Stomach (tissue), 19 donors: ENCODE results near the gene ADORA1. TPM values are rescaled to one million over a fixed set of nuclear protein-coding genes. Genes with fewer than 3 reads are reported as not detected.

Experiments
- DNase-seq, 2 donors: peaks; one replicate each; pipeline versions ENCODE4 v3.0.0 to v3.0.0-alpha.2; 2013 to 2019
- H3K27ac ChIP-seq, 5 donors: fragments of 200-600 bp in 4 of 5; sonication (generic) in 4 of 5; one replicate each; pipeline ENCODE4 v1.5.1; 2013 to 2019; ENCODE audit warnings: mild to moderate bottlenecking in 1 of 5, moderate library complexity in 1 of 5
- H3K27me3 ChIP-seq, 3 donors: fragments of 200-600 bp; sonication (generic); one replicate each; pipeline ENCODE4 v1.5.1; 2017 to 2019; ENCODE audit warnings: mixed run types in 1 of 3
- H3K36me3 ChIP-seq, 4 donors: fragments of 200-600 bp; sonication (generic); 1 replicate in 3 of 4; 2 replicates in 1 of 4; pipeline ENCODE4 v1.5.1; 2016 to 2019
- H3K4me1 ChIP-seq, 4 donors: fragments of 200-600 bp; sonication (generic); one replicate each; pipeline ENCODE4 v1.5.1; 2016 to 2019
- H3K4me3 ChIP-seq, 4 donors: fragments of 200-600 bp; sonication (generic) in 3 of 4; one replicate each; pipeline ENCODE4 v1.5.1; 2016 to 2019; ENCODE audit warnings: mild to moderate bottlenecking in 1 of 4
- H3K9me3 ChIP-seq, 4 donors: fragments of 200-600 bp; sonication (generic); one replicate each; pipeline ENCODE4 v1.5.1; 2016 to 2019
- EP300 ChIP-seq: sonication (generic); formaldehyde crosslinking; IDR thresholded peaks from one replicate; pipeline ENCODE4 v1.6.1; 2017; ENCODE audit warnings: antibody characterized with exemption
- POLR2A ChIP-seq, 4 donors: fragments of 450-650 bp; IDR thresholded peaks; one replicate each; pipeline ENCODE4 v1.6.1; 2016; ENCODE audit warnings: antibody characterized with exemption in 4 of 4, control low read depth in 2 of 4, mild to moderate bottlenecking in 1 of 4, moderate library complexity in 1 of 4
- POLR2AphosphoS5 ChIP-seq, 3 donors: sonication (generic); formaldehyde crosslinking; IDR thresholded peaks; one replicate each; pipeline ENCODE4 v1.6.1; 2016; ENCODE audit warnings: antibody characterized with exemption in 3 of 3
- WGBS, 5 donors: extraction: QIAGEN DNeasy Blood & Tissue Kit in 3 of 5; methylation state at CpG; one replicate each; pipeline versions ENCODE4 v1.1.5 to v1.1.7; 2013 to 2018; 5-methylcytosine and 5-hydroxymethylcytosine counted together
- intact Hi-C: fragments of 100-400 bp; cut with DNase I; formaldehyde crosslinking; loops from one replicate; pipeline ENCODE4 v1.15.1; 2023; ENCODE audit warnings: low total_unique reads
- long read RNA-seq, 10 donors: transcript quantifications; one replicate each; lab custom pipeline, GENCODE V29; 2026
- polyA plus RNA-seq, 3 donors: library from polyadenylated mRNA; stranded (reverse); fragments of 200-250 nt; gene quantifications; one replicate each; pipeline ENCODE4 v1.2.3, GENCODE V29; 2013
- total RNA-seq, 5 donors: library from RNA; depleted of rRNA; stranded (reverse); fragments of >200 nt; gene quantifications; one replicate each; pipeline versions ENCODE4 v1.1.0 to v1.2.3, GENCODE V29; 2014 to 2016
- TF ChIP-seq, protein P1 (sequence below), 7 experiments: fragments of 450-650 bp in 4 of 7; fragments of 200-600 bp in 3 of 7; sonication (generic) in 3 of 7; IDR thresholded peaks; one replicate each; pipeline ENCODE4 v1.5.1; 2016 to 2019; ENCODE audit warnings: antibody characterized with exemption in 7 of 7, control low read depth in 2 of 7, mild to moderate bottlenecking in 1 of 7
- donor health status: healthy with polysubstance abuse.
- donor health status: Bipolar disorder and iron deficiency.
- donor health status: healthy.

The ADORA1 gene
- 1 to 10 TPM in 2 of 5 donors, under 1 TPM in 1, not detected in 2; 0.18 to 3.1 (median 1.2) TPM for total RNA-seq
- polyA plus RNA-seq = 1 to 10 TPM in 2 of 3 donors, under 1 TPM in 1; 0.30 to 4.2 (median 3.7) TPM
- long read RNA-seq, donor 1 = 0 reads
- long read RNA-seq, donor 2 = 0 reads
- long read RNA-seq, donor 3, partial matches to known transcripts = 0 of 1 reads
- long read RNA-seq, donor 3, other reads (novel, unspliced or antisense) = 0 of 1 reads
- long read RNA-seq, donor 4 = 0 reads
- long read RNA-seq, donor 5 = 0 reads
- long read RNA-seq, donor 6 = 0 reads
- long read RNA-seq, donor 7 = 0 reads
- long read RNA-seq, donor 8 = 0 reads
- long read RNA-seq, donor 9 = 0 reads
- long read RNA-seq, donor 10 = 0 reads

- peaks cover 27 to 52% (median 46%) of the 10 kb centered on the region in 4 donors for H3K4me1 ChIP-seq
- no peaks in the 10 kb centered on the region for H3K36me3 ChIP-seq
- 0 to 1% (median 1%) methylated on average over 14 to 51 of the region's 51 CpGs for WGBS, 5 donors
- intact Hi-C loops = no loop called here
- no peak for TF ChIP-seq POLR2A (IDR thresholded peaks at IDR 0.05)
- TF ChIP-seq POLR2AphosphoS5 (IDR thresholded peaks at IDR 0.05) = no peak
- TF ChIP-seq, protein P1, sequence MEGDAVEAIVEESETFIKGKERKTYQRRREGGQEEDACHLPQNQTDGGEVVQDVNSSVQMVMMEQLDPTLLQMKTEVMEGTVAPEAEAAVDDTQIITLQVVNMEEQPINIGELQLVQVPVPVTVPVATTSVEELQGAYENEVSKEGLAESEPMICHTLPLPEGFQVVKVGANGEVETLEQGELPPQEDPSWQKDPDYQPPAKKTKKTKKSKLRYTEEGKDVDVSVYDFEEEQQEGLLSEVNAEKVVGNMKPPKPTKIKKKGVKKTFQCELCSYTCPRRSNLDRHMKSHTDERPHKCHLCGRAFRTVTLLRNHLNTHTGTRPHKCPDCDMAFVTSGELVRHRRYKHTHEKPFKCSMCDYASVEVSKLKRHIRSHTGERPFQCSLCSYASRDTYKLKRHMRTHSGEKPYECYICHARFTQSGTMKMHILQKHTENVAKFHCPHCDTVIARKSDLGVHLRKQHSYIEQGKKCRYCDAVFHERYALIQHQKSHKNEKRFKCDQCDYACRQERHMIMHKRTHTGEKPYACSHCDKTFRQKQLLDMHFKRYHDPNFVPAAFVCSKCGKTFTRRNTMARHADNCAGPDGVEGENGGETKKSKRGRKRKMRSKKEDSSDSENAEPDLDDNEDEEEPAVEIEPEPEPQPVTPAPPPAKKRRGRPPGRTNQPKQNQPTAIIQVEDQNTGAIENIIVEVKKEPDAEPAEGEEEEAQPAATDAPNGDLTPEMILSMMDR (IDR thresholded peaks at IDR 0.05) = no peak
- TF ChIP-seq EP300 = no peak
- no peaks in the 10 kb centered on the region for H3K9me3 ChIP-seq
- peak; percentile 74 to 87 for DNase-seq
- peak within 1 kb of the TSS; percentile 37 to 52 (median 40) for H3K4me3 ChIP-seq
- H3K27ac ChIP-seq = peak within 1 kb of the TSS in 3 of 5 donors; percentile 33 to 52 (median 39)
- peaks cover 0 to 65% (median 37%) of the 10 kb centered on the region in 3 donors for H3K27me3 ChIP-seq
These were observed at the start of gene ADORA1 for GRCh38 chr1:203127666-203128430. Gene ADORA1 (plus strand): TSS chr1:203127726. CDS start chr1:203128842, 1,116 bp downstream.

DNA sequence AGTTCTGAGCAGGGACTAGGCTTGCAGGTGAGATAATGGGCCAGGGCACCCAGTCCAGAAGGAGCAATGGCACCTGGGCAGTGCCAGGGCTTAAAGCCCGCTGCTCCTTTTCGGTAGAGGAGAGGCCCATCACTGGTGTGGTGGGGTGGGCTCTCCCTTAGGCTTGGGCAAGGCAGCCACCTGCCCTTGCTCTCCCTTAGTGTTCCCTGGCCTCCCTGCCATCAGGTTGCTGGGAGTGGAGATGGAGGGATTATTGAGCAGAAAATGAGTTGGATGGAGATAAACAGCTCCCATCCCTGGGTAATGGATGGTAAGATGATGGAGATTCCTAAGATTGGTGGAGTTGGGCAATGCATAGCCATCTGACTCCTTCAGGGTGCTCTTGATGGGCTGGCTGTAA is 49.6 kb upstream of the ADORA1 start:
- H3K4me1 ChIP-seq = peaks cover 5 to 14% (median 10%) of the 10 kb centered on the region in 4 donors
- no peak overlapping the region for H3K27ac ChIP-seq
- TF ChIP-seq POLR2A (IDR thresholded peaks at IDR 0.05) = no peak
- TF ChIP-seq, protein P1 (IDR thresholded peaks at IDR 0.05) = no peak
- 88 to 100% (median 97%) methylated on average over 2 of the region's 2 CpGs for WGBS, 5 donors
- no peak overlapping the region for H3K4me3 ChIP-seq
- H3K9me3 ChIP-seq = no peaks in the 10 kb centered on the region
- intact Hi-C loops = no loop called here
- no peak for DNase-seq
- H3K36me3 ChIP-seq = no peaks in the 10 kb centered on the region
- peaks cover 0 to 68% (median 25%) of the 10 kb centered on the region in 3 donors for H3K27me3 ChIP-seq

DNA sequence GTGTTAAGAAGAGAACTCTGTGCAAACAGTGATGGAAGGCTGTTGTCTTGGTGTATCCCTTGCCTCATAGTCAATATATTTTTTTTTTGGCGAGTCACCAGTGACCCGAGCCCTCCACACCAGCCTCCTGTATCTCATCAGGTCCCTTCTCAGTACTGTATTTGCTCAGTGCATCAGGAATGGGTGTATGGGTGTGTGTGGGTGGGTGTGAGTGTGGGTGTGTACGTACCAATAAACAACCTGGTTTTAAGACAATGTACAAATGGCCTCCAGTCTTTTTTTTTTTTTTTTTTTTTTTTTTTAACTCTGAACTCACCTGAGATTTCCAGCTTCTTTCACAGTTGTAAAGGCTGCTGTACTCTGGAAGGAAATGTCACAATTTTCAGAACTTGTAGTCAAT is 49.0 kb upstream of the ADORA1 start:
- no peak overlapping the region for H3K4me3 ChIP-seq
- intact Hi-C loops = no loop called here

GRCh38 chr1:203080456-203080855 is 47.1 kb upstream of the ADORA1 start:
- TF ChIP-seq, protein P1 (IDR thresholded peaks at IDR 0.05) = no peak
- no peak for TF ChIP-seq POLR2AphosphoS5 (IDR thresholded peaks at IDR 0.05)
- no peak for DNase-seq
- H3K36me3 ChIP-seq = no peaks in the 10 kb centered on the region
- no peaks in the 10 kb centered on the region for H3K9me3 ChIP-seq
- H3K4me1 ChIP-seq = peaks cover 2 to 7% (median 7%) of the 10 kb centered on the region in 4 donors
- intact Hi-C loops = no loop called here
- no peak overlapping the region for H3K4me3 ChIP-seq
- peaks cover 0 to 48% (median 20%) of the 10 kb centered on the region in 3 donors for H3K27me3 ChIP-seq
- no peak overlapping the region for H3K27ac ChIP-seq
- 73 to 93% (median 91%) methylated on average over 4 to 5 of the region's 5 CpGs for WGBS, 5 donors

More for the DNA sequence above, 49.0 kb upstream of the ADORA1 start:
- H3K36me3 ChIP-seq = no peaks in the 10 kb centered on the region
- H3K27me3 ChIP-seq = peaks cover 0 to 63% (median 25%) of the 10 kb centered on the region in 3 donors
- 45 to 72% (median 64%) methylated on average over 3 of the region's 3 CpGs for WGBS, 5 donors
- TF ChIP-seq POLR2AphosphoS5 (IDR thresholded peaks at IDR 0.05) = no peak
- TF ChIP-seq EP300 = no peak
- TF ChIP-seq, protein P1 (IDR thresholded peaks at IDR 0.05) = no peak
- no peak for TF ChIP-seq POLR2A (IDR thresholded peaks at IDR 0.05)
- peaks cover 5 to 14% (median 10%) of the 10 kb centered on the region in 4 donors for H3K4me1 ChIP-seq
- no peak for DNase-seq
- H3K27ac ChIP-seq = no peak overlapping the region
- no peaks in the 10 kb centered on the region for H3K9me3 ChIP-seq
